ENCODE measurements around the gene FBXO24.

GRCh38 chr7:100571829-100572116 is 14.4 kb upstream of the FBXO24 start:
- TF ChIP-seq CTCF (conservative IDR thresholded peaks at IDR 0.05; ENCODE audit: low read length) (no peak), EZH2phosphoT487 (IDR thresholded peaks at IDR 0.05; ENCODE audit: borderline replicate concordance, low read depth, low read length) (no peak)
